A549 (cell line): ENCODE data around the gene INPP5A. TPM values are rescaled to one million over a fixed set of nuclear protein-coding genes. Genes with fewer than 3 reads are reported as not detected.

ENCODE experiments used
- ATAC-seq, 2 experiments: fragments of 200-7000 bp in 1 of 2; fragments of >200 bp in 1 of 2; cut with Nextera tagmentation in 1 of 2; cut with Tn5 transposase in 1 of 2; 3 replicates each; pipeline versions ENCODE4 v1.8.0 to v1.9.1; 2018 to 2020; ENCODE audit warnings: mild to moderate bottlenecking in 1 of 2, moderate library complexity in 1 of 2
- CTCF ChIA-PET: fragments of 300-600 bp; sonication (Branson Sonifier 250); formaldehyde crosslinking; extraction: SDS; loops from one replicate; lab custom pipeline; 2021; ENCODE audit warnings: antibody characterized with exemption, inconsistent platforms; lab: Yijun Ruan, JAX
- POLR2A ChIA-PET: fragments of 350-600 bp; formaldehyde crosslinking; extraction: SDS; loops from one replicate; lab custom pipeline; 2021; ENCODE audit warnings: antibody characterized with exemption, inconsistent platforms; lab: Yijun Ruan, JAX
- DNase-seq, 2 experiments: peaks; one replicate each; pipeline versions ENCODE4 v3.0.0 to v3.0.0-alpha.2; 2011 to 2016; ENCODE audit warnings: low read depth in 1 of 2, low spot score in 1 of 2
- FAIRE-seq: peaks from 2 replicates; lab custom pipeline; 2011; peaks lifted over from hg19 to GRCh38; lab: Jason Lieb, UNC
- H3K27ac ChIP-seq, 2 experiments: fragments of >200 bp; sonication (Bioruptor Twin); formaldehyde crosslinking; 3 replicates each; pipeline ENCODE4 v1.5.1; 2016 to 2017
- H3K4me1 ChIP-seq: fragments of >200 bp; sonication (Bioruptor Twin); formaldehyde crosslinking; 3 replicates; pipeline ENCODE4 v1.6.1; 2016
- H3K4me2 ChIP-seq: fragments of >200 bp; sonication (Bioruptor Twin); formaldehyde crosslinking; 3 replicates; pipeline ENCODE4 v1.6.1; 2016
- H3K4me3 ChIP-seq: fragments of >200 bp; sonication (Bioruptor Twin); formaldehyde crosslinking; 3 replicates; pipeline ENCODE4 v1.5.1; 2016
- H3K9me3 ChIP-seq: fragments of >200 bp; sonication (Bioruptor Twin); formaldehyde crosslinking; 3 replicates; pipeline ENCODE4 v1.6.1; 2016
- CBX2 ChIP-seq: fragments of 200-600 bp; sonication (generic); IDR thresholded peaks from 2 replicates; pipeline ENCODE4 v1.6.1; 2016; ENCODE audit warnings: low read depth, mild to moderate bottlenecking, borderline replicate concordance
- CHD2 ChIP-seq: fragments of 150-350 bp; IDR thresholded peaks from 2 replicates; pipeline ENCODE4 v1.6.1; 2014; ENCODE audit warnings: low read length; ENCODE audit not compliant: partially characterized antibody
- EHF ChIP-seq: fragments of 250-450 bp; sonication (Bioruptor Pico); IDR thresholded peaks from 2 replicates; pipeline ENCODE4 v1.5.0; 2020; ENCODE audit warnings: mild to moderate bottlenecking
- EP300 ChIP-seq, 2 experiments: fragments of >200 bp; sonication (Bioruptor Twin); formaldehyde crosslinking; IDR thresholded peaks; 2 replicates in 1 of 2; 3 replicates in 1 of 2; pipeline ENCODE4 v1.6.1; 2016 to 2017
- FOSL2 ChIP-seq, 2 experiments: fragments of 450-650 bp in 1 of 2; fragments of >200 bp in 1 of 2; sonication (Bioruptor Twin) in 1 of 2; formaldehyde crosslinking; IDR thresholded peaks; 2 replicates each; pipeline versions ENCODE4 v1.5.0 to v1.6.1; 2016 to 2020; ENCODE audit warnings: mild to moderate bottlenecking in 1 of 2, moderate library complexity in 1 of 2
- FOXS1 ChIP-seq: fragments of 250-450 bp; sonication (Bioruptor Pico); IDR thresholded peaks from 2 replicates; pipeline ENCODE4 v1.5.0; 2020; ENCODE audit warnings: mild to moderate bottlenecking, moderate library complexity
- GATA3 ChIP-seq: IDR thresholded peaks from 2 replicates; pipeline ENCODE4 v1.6.1; 2012; ENCODE audit warnings: borderline replicate concordance
- HEYL ChIP-seq: fragments of 250-450 bp; sonication (Bioruptor Pico); IDR thresholded peaks from 2 replicates; pipeline ENCODE4 v1.8.0; 2021; ENCODE audit warnings: mild to moderate bottlenecking, moderate library complexity
- HOXA7 ChIP-seq: fragments of 250-450 bp; sonication (Bioruptor Pico); IDR thresholded peaks from 2 replicates; pipeline ENCODE4 v1.5.0; 2020; ENCODE audit warnings: mild to moderate bottlenecking, moderate library complexity
- HOXB5 ChIP-seq: fragments of 250-450 bp; sonication (Bioruptor Pico); IDR thresholded peaks from 2 replicates; pipeline ENCODE4 v1.5.0; 2020; ENCODE audit warnings: mild to moderate bottlenecking, moderate library complexity
- JUN ChIP-seq, 2 experiments: fragments of >200 bp; sonication (Bioruptor Twin); formaldehyde crosslinking; IDR thresholded peaks; 2 replicates in 1 of 2; 3 replicates in 1 of 2; pipeline ENCODE4 v1.6.1; 2016 to 2017
- KDM1A ChIP-seq: fragments of 200-600 bp; sonication (generic); IDR thresholded peaks from 2 replicates; pipeline ENCODE4 v1.6.1; 2016; ENCODE audit warnings: low read depth, mild to moderate bottlenecking
- MAFK ChIP-seq: fragments of 450-650 bp; IDR thresholded peaks from 2 replicates; pipeline ENCODE4 v1.6.1; 2014; ENCODE audit not compliant: partially characterized antibody
- NPAS2 ChIP-seq: fragments of 250-450 bp; sonication (Bioruptor Pico); IDR thresholded peaks from 2 replicates; pipeline ENCODE4 v1.8.0; 2022; ENCODE audit warnings: mild to moderate bottlenecking, moderate library complexity, borderline replicate concordance
- PHF8 ChIP-seq: fragments of 200-600 bp; sonication (generic); IDR thresholded peaks from 2 replicates; pipeline ENCODE4 v1.6.1; 2016; ENCODE audit warnings: low read depth, mild to moderate bottlenecking, antibody characterized with exemption, moderate library complexity, borderline replicate concordance
- POLR2A ChIP-seq: IDR thresholded peaks from 2 replicates; pipeline ENCODE4 v1.6.1; 2012; ENCODE audit warnings: mild to moderate bottlenecking, low read length
- RCOR1 ChIP-seq: fragments of 150-350 bp; IDR thresholded peaks from 2 replicates; pipeline ENCODE4 v1.6.1; 2014; ENCODE audit warnings: antibody characterized with exemption, low read length, low read depth
- RFX5 ChIP-seq: fragments of 450-650 bp; IDR thresholded peaks from 2 replicates; pipeline ENCODE4 v1.7.1; 2014; ENCODE audit warnings: antibody characterized with exemption, mild to moderate bottlenecking, moderate library complexity
- SREBF2 ChIP-seq: fragments of 450-650 bp; IDR thresholded peaks from 2 replicates; pipeline ENCODE4 v1.6.1; 2014; ENCODE audit warnings: mild to moderate bottlenecking, moderate library complexity
- TP53 ChIP-seq: fragments of 250-450 bp; sonication (Bioruptor Pico); IDR thresholded peaks from 2 replicates; pipeline ENCODE4 v1.5.0; 2021; ENCODE audit warnings: mild to moderate bottlenecking, moderate library complexity
- ZC3H11A ChIP-seq: fragments of 450-650 bp; IDR thresholded peaks from 2 replicates; pipeline ENCODE4 v1.6.1; 2014; ENCODE audit warnings: antibody characterized with exemption, mild to moderate bottlenecking
- ZFP36 ChIP-seq: fragments of 450-650 bp; IDR thresholded peaks from 2 replicates; pipeline ENCODE4 v1.6.1; 2014; ENCODE audit warnings: borderline replicate concordance; ENCODE audit not compliant: partially characterized antibody
- ZNF302 ChIP-seq: fragments of 250-450 bp; sonication (Bioruptor Pico); IDR thresholded peaks from 2 replicates; pipeline ENCODE4 v1.9.0; 2021; ENCODE audit warnings: inconsistent platforms, mild to moderate bottlenecking, moderate library complexity
- ZSCAN20 ChIP-seq: fragments of 250-450 bp; sonication (Bioruptor Pico); IDR thresholded peaks from 2 replicates; pipeline ENCODE4 v1.8.0; 2022; ENCODE audit warnings: mild to moderate bottlenecking, moderate library complexity
- WGBS: methylation state at CpG from one replicate; pipeline ENCODE4 v1.1.6; 2017; ENCODE audit errors: missing lambda C conversion rate; 5-methylcytosine and 5-hydroxymethylcytosine counted together
- polyA plus RNA-seq, 4 experiments: library from polyadenylated mRNA; depleted of rRNA in 3 of 4; stranded (reverse); fragments of >200 nt; fragmentation: RNase III in 1 of 4; extraction: RNeasy Plus Mini Kit Qiagen cat#74134 plus additional on column Dnase treatment in 1 of 4; gene quantifications; 2 replicates in 3 of 4; 3 replicates in 1 of 4; pipeline ENCODE4 v1.2.3, GENCODE V29; 2011 to 2017
- TF ChIP-seq, protein P1 (sequence below): IDR thresholded peaks from 2 replicates; pipeline ENCODE4 v1.6.1; 2012; ENCODE audit warnings: low read depth, borderline replicate concordance
- TF ChIP-seq, protein P2 (sequence below): fragments of 200-600 bp; sonication (generic); IDR thresholded peaks from 2 replicates; pipeline ENCODE4 v1.6.1; 2016; ENCODE audit warnings: antibody characterized with exemption, mild to moderate bottlenecking, moderate library complexity
- TF ChIP-seq, protein P3 (sequence below): fragments of 450-650 bp; IDR thresholded peaks from 2 replicates; pipeline ENCODE4 v1.6.1; 2014; ENCODE audit warnings: antibody characterized with exemption
- TF ChIP-seq, protein P4 (sequence below): fragments of >200 bp; sonication (Bioruptor Twin); formaldehyde crosslinking; IDR thresholded peaks from 3 replicates; pipeline ENCODE4 v1.6.1; 2016

INPP5A gene
- polyA plus RNA-seq, 2 of the 4 experiments (the other 2 are of a cell fraction), result 13.7 to 15.1 TPM

DNA sequence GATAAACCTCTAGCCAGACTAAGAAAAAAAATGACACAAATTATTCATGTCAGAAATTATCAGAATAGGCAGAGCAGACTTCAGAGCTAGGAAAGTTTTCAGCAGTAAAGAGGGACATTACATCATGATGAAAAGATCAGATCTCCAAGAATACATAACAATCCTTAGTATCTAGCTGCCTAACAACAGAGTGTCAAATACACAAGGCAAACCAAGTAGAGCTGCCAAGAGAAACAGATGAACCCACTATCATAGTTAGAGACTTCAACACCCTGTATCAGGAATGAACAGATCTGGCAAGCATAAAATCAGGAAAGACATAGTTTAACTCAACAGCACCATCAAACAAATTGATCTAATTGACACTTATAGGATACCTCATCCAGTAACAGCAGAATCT, 156.1 kb downstream of the INPP5A start:
- ChIA-PET POLR2A (no interaction called here), CTCF (interaction anchor here (1.1 to 2.7 kb wide), 3 partner anchors 9 to 40 kb away, joined by 3 to 10 read pairs (median 3); no protein-coding TSS in a partner anchor)
- DNase-seq (no peak), ATAC-seq (no peak), FAIRE-seq (no peak)
- H3K4me1 ChIP-seq, result no peaks in the 10 kb centered on the region
- H3K27ac ChIP-seq, result no peak overlapping the region
- no peak overlapping the region for H3K4me3 ChIP-seq
- H3K9me3 ChIP-seq, result no peaks in the 10 kb centered on the region; the same call in 2 of the 3 replicates
- TF ChIP-seq, protein P1, sequence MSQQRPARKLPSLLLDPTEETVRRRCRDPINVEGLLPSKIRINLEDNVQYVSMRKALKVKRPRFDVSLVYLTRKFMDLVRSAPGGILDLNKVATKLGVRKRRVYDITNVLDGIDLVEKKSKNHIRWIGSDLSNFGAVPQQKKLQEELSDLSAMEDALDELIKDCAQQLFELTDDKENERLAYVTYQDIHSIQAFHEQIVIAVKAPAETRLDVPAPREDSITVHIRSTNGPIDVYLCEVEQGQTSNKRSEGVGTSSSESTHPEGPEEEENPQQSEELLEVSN, result no peak
- TF ChIP-seq RFX5 (no peak), TP53 (CRISPR knock-in tag) (no peak), RCOR1 (no peak), KDM1A (no peak), ZSCAN20 (CRISPR knock-in tag) (no peak), POLR2A (no peak), NPAS2 (CRISPR knock-in tag) (no peak), CHD2 (no peak), HOXB5 (CRISPR knock-in tag) (no peak), ZNF302 (CRISPR knock-in tag) (no peak), FOSL2 (IDR thresholded peaks at IDR 0.05) (no peak), FOSL2 (CRISPR knock-in tag; IDR thresholded peaks at IDR 0.05) (no peak), GATA3 (no peak), MAFK (no peak), EHF (CRISPR knock-in tag) (no peak), HOXA7 (CRISPR knock-in tag) (no peak), FOXS1 (no peak)
- TF ChIP-seq, protein P2, sequence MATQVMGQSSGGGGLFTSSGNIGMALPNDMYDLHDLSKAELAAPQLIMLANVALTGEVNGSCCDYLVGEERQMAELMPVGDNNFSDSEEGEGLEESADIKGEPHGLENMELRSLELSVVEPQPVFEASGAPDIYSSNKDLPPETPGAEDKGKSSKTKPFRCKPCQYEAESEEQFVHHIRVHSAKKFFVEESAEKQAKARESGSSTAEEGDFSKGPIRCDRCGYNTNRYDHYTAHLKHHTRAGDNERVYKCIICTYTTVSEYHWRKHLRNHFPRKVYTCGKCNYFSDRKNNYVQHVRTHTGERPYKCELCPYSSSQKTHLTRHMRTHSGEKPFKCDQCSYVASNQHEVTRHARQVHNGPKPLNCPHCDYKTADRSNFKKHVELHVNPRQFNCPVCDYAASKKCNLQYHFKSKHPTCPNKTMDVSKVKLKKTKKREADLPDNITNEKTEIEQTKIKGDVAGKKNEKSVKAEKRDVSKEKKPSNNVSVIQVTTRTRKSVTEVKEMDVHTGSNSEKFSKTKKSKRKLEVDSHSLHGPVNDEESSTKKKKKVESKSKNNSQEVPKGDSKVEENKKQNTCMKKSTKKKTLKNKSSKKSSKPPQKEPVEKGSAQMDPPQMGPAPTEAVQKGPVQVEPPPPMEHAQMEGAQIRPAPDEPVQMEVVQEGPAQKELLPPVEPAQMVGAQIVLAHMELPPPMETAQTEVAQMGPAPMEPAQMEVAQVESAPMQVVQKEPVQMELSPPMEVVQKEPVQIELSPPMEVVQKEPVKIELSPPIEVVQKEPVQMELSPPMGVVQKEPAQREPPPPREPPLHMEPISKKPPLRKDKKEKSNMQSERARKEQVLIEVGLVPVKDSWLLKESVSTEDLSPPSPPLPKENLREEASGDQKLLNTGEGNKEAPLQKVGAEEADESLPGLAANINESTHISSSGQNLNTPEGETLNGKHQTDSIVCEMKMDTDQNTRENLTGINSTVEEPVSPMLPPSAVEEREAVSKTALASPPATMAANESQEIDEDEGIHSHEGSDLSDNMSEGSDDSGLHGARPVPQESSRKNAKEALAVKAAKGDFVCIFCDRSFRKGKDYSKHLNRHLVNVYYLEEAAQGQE, result no peak
- TF ChIP-seq, protein P3, sequence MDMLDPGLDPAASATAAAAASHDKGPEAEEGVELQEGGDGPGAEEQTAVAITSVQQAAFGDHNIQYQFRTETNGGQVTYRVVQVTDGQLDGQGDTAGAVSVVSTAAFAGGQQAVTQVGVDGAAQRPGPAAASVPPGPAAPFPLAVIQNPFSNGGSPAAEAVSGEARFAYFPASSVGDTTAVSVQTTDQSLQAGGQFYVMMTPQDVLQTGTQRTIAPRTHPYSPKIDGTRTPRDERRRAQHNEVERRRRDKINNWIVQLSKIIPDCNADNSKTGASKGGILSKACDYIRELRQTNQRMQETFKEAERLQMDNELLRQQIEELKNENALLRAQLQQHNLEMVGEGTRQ, result no peak
- H3K4me2 ChIP-seq, result no peak overlapping the region

DNA sequence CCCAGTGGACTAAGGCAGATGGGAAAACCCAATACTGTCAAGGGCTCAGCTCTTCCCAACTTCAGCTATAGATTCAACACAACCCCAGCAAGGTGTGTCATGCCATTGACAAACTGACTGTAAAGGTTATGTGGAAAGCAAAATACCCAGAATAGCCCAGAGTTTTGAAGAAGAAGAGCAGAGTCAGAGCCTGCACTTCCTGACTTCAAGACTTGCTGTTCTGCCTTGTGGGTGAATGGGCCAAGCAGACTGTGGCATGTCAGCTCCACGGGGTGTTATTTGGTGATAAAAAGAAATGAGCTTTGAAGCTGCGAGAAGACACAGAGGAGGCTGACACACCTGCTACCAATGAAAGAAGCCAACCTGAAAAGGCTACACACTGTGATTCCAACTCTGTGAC, 158.6 kb downstream of the INPP5A start:
- Histone ChIP-seq H3K4me2 (no peak overlapping the region), H3K4me3 (no peak overlapping the region), H3K9me3 (no peaks in the 10 kb centered on the region; the same call in 2 of the 3 replicates), H3K4me1 (no peaks in the 10 kb centered on the region), H3K27ac (no peak overlapping the region)
- FAIRE-seq (no peak), DNase-seq (no peak), ATAC-seq (no peak)
- WGBS, result 71% methylated on average over 2 of the region's 2 CpGs
- POLR2A ChIA-PET, result no interaction called here
- CTCF ChIA-PET, result interaction anchor here (1.8 kb wide), 1 partner anchor 41 kb away, joined by 12 read pairs; no protein-coding TSS in a partner anchor
- TF ChIP-seq, protein P4, sequence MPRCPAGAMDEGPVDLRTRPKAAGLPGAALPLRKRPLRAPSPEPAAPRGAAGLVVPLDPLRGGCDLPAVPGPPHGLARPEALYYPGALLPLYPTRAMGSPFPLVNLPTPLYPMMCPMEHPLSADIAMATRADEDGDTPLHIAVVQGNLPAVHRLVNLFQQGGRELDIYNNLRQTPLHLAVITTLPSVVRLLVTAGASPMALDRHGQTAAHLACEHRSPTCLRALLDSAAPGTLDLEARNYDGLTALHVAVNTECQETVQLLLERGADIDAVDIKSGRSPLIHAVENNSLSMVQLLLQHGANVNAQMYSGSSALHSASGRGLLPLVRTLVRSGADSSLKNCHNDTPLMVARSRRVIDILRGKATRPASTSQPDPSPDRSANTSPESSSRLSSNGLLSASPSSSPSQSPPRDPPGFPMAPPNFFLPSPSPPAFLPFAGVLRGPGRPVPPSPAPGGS, result no peak
- no peak for TF ChIP-seq ZNF302 (CRISPR knock-in tag)
- TF ChIP-seq ZFP36, result no peak
- no peak for TF ChIP-seq JUN (IDR thresholded peaks at IDR 0.05)
- no peak for TF ChIP-seq FOSL2 (IDR thresholded peaks at IDR 0.05)
- TF ChIP-seq FOSL2 (CRISPR knock-in tag; IDR thresholded peaks at IDR 0.05), result no peak
- no peak for TF ChIP-seq ZC3H11A
- TF ChIP-seq HEYL (CRISPR knock-in tag), result no peak
- TF ChIP-seq CBX2, result no peak
- TF ChIP-seq, protein P1, result no peak
- no peak for TF ChIP-seq PHF8
- TF ChIP-seq, protein P2, result no peak
- TF ChIP-seq EP300 (IDR thresholded peaks at IDR 0.05), result no peak
- no peak for TF ChIP-seq SREBF2
